Glomerular endothelial cell (primary cell): ENCODE measurements around the gene B4GALT1. TPM values are rescaled to one million over a fixed set of nuclear protein-coding genes. Genes with fewer than 3 reads are reported as not detected.
"Not testable (repeated sequence)": the region's sequence is repeated elsewhere in the genome, so short reads cannot be mapped to it uniquely, and the experiment has no call there.

Source experiments
- DNase-seq: peaks from one replicate; pipeline ENCODE4 v3.0.0-alpha.2; 2011; ENCODE audit warnings: low read depth, low spot score; ENCODE audit errors: extremely low read depth
- total RNA-seq: library from RNA; depleted of rRNA; stranded (reverse); fragments of >200 nt; gene quantifications from 2 replicates; pipeline ENCODE4 v1.2.3, GENCODE V29; 2015

Gene B4GALT1
- total RNA-seq, 1 donor from 2014 or later = 71.0 TPM

GRCh38 chr9:33163433-33164137, 3.6 kb downstream of the B4GALT1 start:
- DNase-seq = no peak

- DNase-seq = no peak
Observed at GRCh38 chr9:33162721-33163311, 4.3 kb downstream of the B4GALT1 start.

- DNase-seq = no peak
Observed at GRCh38 chr9:33161589-33162132, 5.5 kb downstream of the B4GALT1 start.

- no peak for DNase-seq
Observed at GRCh38 chr9:33161011-33161588, 6.0 kb downstream of the B4GALT1 start.

GRCh38 chr9:33160446-33160845, 6.7 kb downstream of the B4GALT1 start:
- DNase-seq = not testable (repeated sequence)

- DNase-seq = no peak
Observed at GRCh38 chr9:33159777-33160127, 7.4 kb downstream of the B4GALT1 start.

GRCh38 chr9:33158843-33159776, 8.0 kb downstream of the B4GALT1 start:
- no peak for DNase-seq

GRCh38 chr9:33157960-33158842, 8.9 kb downstream of the B4GALT1 start:
- DNase-seq = no peak

- no peak for DNase-seq
Observed at GRCh38 chr9:33155393-33155792, 11.7 kb downstream of the B4GALT1 start.

- no peak for DNase-seq
Observed at GRCh38 chr9:33154371-33154770, 12.8 kb downstream of the B4GALT1 start.

- no peak for DNase-seq
Observed at GRCh38 chr9:33153666-33154065, 13.5 kb downstream of the B4GALT1 start.

- DNase-seq = no peak
Observed at GRCh38 chr9:33153001-33153400, 14.1 kb downstream of the B4GALT1 start.

GRCh38 chr9:33151601-33152000, 15.5 kb downstream of the B4GALT1 start:
- no peak for DNase-seq

GRCh38 chr9:33151007-33151557, 16.1 kb downstream of the B4GALT1 start:
- DNase-seq = no peak

GRCh38 chr9:33148367-33149014, 18.6 kb downstream of the B4GALT1 start:
- no peak for DNase-seq

- DNase-seq = no peak
Observed at GRCh38 chr9:33147416-33148169, 19.5 kb downstream of the B4GALT1 start.

GRCh38 chr9:33146298-33146697, 20.8 kb downstream of the B4GALT1 start:
- DNase-seq = no peak

GRCh38 chr9:33144551-33144950, 22.6 kb downstream of the B4GALT1 start:
- DNase-seq = no peak
